Caki2 (cell line): ENCODE measurements around the gene HENMT1. TPM values are rescaled to one million over a fixed set of nuclear protein-coding genes. Genes with fewer than 3 reads are reported as not detected.

ENCODE experiments used
- DNase-seq: peaks from one replicate; pipeline ENCODE4 v3.0.0-alpha.2; 2015; ENCODE audit warnings: low read depth
- in situ Hi-C: cut with HindIII; loops from 2 replicates; pipeline ENCODE4 v1.10.0; 2016; ENCODE audit warnings: low sequenced_read_pairs, low pct_unique_long_range_greater_than_20kb, mixed read lengths
- total RNA-seq: library from RNA; depleted of rRNA; stranded (reverse); fragments of >200 nt; shearing (Covaris generic); gene quantifications from 2 replicates; pipeline ENCODE4 v1.2.3, GENCODE V29; 2014; ENCODE audit warnings: low replicate concordance; rRNA removed

Gene HENMT1
- total RNA-seq, 1 experiment from 2014 or later: 0.17 TPM

GRCh38 chr1:108601708-108602410, 59.0 kb downstream of the HENMT1 start:
- in situ Hi-C loops: no loop called here
- DNase-seq: no peak

DNA sequence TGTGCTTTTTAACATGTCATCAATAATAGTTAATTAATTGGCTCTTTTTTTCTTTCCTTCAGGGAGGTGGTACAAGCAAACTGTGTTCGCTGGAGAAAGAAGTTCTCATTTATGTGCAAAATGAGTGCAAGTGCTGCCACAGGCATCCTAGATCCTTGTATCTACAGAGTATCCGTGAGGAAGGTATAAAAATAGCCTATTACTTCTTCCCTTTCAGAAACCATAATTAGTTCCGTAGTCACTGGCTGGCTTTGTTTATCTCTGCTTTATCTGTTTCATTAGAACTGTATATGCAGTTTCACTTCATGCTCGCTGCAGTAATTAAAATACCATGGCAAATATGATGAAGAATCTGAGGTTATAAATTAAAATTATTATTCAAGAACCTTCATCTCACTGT, 60.4 kb downstream of the HENMT1 start:
- DNase-seq: no peak
- in situ Hi-C loops: no loop called here

GRCh38 chr1:108598340-108598739, 62.6 kb downstream of the HENMT1 start:
- no peak for DNase-seq
- in situ Hi-C loops: no loop called here

Other genes starting within 250 kb of the HENMT1 start
- gene NBPF6, start 210.8 kb downstream of the HENMT1 start, total RNA-seq: not detected in 2 replicates
- gene EEIG2, start 101.0 kb downstream of the HENMT1 start, total RNA-seq: 8.1 and 9.5 TPM in 2 replicates
- 4.7 and 7.8 TPM in 2 replicates for gene PRPF38B, start 31.2 kb upstream of the HENMT1 start, total RNA-seq
- gene FNDC7, start 51.8 kb upstream of the HENMT1 start, total RNA-seq: not detected in 2 replicates
- gene STXBP3, start 85.6 kb upstream of the HENMT1 start, total RNA-seq: 6.4 and 7.3 TPM in 2 replicates
- 0.06 TPM in 1 of 2 replicates, not detected in the other for gene AKNAD1, start 196.0 kb upstream of the HENMT1 start, total RNA-seq
- 28.8 and 53.7 TPM in 2 replicates for gene GPSM2, start 215.9 kb upstream of the HENMT1 start, total RNA-seq